ENCODE data around the gene OLFM3.

- TF ChIP-seq, protein P1, sequence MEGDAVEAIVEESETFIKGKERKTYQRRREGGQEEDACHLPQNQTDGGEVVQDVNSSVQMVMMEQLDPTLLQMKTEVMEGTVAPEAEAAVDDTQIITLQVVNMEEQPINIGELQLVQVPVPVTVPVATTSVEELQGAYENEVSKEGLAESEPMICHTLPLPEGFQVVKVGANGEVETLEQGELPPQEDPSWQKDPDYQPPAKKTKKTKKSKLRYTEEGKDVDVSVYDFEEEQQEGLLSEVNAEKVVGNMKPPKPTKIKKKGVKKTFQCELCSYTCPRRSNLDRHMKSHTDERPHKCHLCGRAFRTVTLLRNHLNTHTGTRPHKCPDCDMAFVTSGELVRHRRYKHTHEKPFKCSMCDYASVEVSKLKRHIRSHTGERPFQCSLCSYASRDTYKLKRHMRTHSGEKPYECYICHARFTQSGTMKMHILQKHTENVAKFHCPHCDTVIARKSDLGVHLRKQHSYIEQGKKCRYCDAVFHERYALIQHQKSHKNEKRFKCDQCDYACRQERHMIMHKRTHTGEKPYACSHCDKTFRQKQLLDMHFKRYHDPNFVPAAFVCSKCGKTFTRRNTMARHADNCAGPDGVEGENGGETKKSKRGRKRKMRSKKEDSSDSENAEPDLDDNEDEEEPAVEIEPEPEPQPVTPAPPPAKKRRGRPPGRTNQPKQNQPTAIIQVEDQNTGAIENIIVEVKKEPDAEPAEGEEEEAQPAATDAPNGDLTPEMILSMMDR (IDR thresholded peaks at IDR 0.05) = no peak
- no peak for TF ChIP-seq POLR2A (IDR thresholded peaks at IDR 0.05)
These were observed 67.9 kb downstream of the OLFM3 start for GRCh38 chr1:101928829-101929228.

Data from lower leg skin (tissue), 3 donors.